Measurements from ENCODE around the gene TTLL6.

- TF ChIP-seq, protein P1, sequence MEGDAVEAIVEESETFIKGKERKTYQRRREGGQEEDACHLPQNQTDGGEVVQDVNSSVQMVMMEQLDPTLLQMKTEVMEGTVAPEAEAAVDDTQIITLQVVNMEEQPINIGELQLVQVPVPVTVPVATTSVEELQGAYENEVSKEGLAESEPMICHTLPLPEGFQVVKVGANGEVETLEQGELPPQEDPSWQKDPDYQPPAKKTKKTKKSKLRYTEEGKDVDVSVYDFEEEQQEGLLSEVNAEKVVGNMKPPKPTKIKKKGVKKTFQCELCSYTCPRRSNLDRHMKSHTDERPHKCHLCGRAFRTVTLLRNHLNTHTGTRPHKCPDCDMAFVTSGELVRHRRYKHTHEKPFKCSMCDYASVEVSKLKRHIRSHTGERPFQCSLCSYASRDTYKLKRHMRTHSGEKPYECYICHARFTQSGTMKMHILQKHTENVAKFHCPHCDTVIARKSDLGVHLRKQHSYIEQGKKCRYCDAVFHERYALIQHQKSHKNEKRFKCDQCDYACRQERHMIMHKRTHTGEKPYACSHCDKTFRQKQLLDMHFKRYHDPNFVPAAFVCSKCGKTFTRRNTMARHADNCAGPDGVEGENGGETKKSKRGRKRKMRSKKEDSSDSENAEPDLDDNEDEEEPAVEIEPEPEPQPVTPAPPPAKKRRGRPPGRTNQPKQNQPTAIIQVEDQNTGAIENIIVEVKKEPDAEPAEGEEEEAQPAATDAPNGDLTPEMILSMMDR (IDR thresholded peaks at IDR 0.05), result no peak
- no peak for TF ChIP-seq POLR2A (IDR thresholded peaks at IDR 0.05)
Observed at GRCh38 chr17:48779421-48779820, 37.6 kb downstream of the TTLL6 start.
